Lower leg skin (tissue), 4 donors: Measurements from ENCODE around the gene ENOX1. TPM values are rescaled to one million over a fixed set of nuclear protein-coding genes. Genes with fewer than 3 reads are reported as not detected.

Source experiments
- DNase-seq, 2 donors: peaks; one replicate each; pipeline ENCODE4 v3.0.0-alpha.2; 2019; ENCODE audit warnings: low spot score in 2 of 2
- H3K4me3 ChIP-seq: fragments of 200-600 bp; sonication (generic); 2 replicates; pipeline ENCODE4 v1.5.1; 2017; ENCODE audit warnings: mild to moderate bottlenecking, low read depth; ENCODE audit not compliant: poor library complexity, severe bottlenecking
- CTCF ChIP-seq, 3 donors: fragments of 450-650 bp; IDR thresholded peaks; one replicate each; pipeline ENCODE4 v1.5.1; 2016; ENCODE audit warnings: antibody characterized with exemption in 3 of 3, mild to moderate bottlenecking in 3 of 3, moderate library complexity in 2 of 3
- POLR2A ChIP-seq, 2 donors: fragments of 450-650 bp; IDR thresholded peaks; one replicate each; pipeline ENCODE4 v1.6.1; 2016 to 2017; ENCODE audit warnings: antibody characterized with exemption in 2 of 2, mild to moderate bottlenecking in 1 of 2, moderate library complexity in 1 of 2
- WGBS, 2 donors: methylation state at CpG; one replicate each; pipeline ENCODE4 v1.1.5; 2018; 5-methylcytosine and 5-hydroxymethylcytosine counted together
- intact Hi-C: fragments of 100-400 bp; cut with DNase I; formaldehyde crosslinking; loops from one replicate; pipeline ENCODE4 v1.15.0; 2023; ENCODE audit warnings: low total_unique reads
- total RNA-seq, 4 donors: library from RNA; depleted of rRNA; stranded (reverse); fragments of >200 nt; gene quantifications; one replicate each; pipeline ENCODE4 v1.1.0, GENCODE V29; 2016

Gene ENOX1
- total RNA-seq, 4 donors from 2014 or later, result 0.11 to 0.52 (median 0.30) TPM

- TF ChIP-seq POLR2A (IDR thresholded peaks at IDR 0.05) (no peak), CTCF (IDR thresholded peaks at IDR 0.05) (no peak)
- DNase-seq, result no peak
- intact Hi-C loops, result no loop called here
- H3K4me3 ChIP-seq, result no peak overlapping the region
- 66 to 75% methylated on average over 3 of the region's 3 CpGs for WGBS, 2 donors
Observed at GRCh38 chr13:43546816-43547215, 240.0 kb downstream of the ENOX1 start.

GRCh38 chr13:43546251-43546650 is 240.5 kb downstream of the ENOX1 start:
- H3K4me3 ChIP-seq, result no peak overlapping the region
- intact Hi-C loops, result no loop called here
- DNase-seq, result peak in 1 of 2 donors; percentile 17
- TF ChIP-seq POLR2A (IDR thresholded peaks at IDR 0.05) (no peak), CTCF (IDR thresholded peaks at IDR 0.05) (no peak)
- WGBS, 2 donors, result 65 to 69% methylated on average over 3 of the region's 3 CpGs

DNA sequence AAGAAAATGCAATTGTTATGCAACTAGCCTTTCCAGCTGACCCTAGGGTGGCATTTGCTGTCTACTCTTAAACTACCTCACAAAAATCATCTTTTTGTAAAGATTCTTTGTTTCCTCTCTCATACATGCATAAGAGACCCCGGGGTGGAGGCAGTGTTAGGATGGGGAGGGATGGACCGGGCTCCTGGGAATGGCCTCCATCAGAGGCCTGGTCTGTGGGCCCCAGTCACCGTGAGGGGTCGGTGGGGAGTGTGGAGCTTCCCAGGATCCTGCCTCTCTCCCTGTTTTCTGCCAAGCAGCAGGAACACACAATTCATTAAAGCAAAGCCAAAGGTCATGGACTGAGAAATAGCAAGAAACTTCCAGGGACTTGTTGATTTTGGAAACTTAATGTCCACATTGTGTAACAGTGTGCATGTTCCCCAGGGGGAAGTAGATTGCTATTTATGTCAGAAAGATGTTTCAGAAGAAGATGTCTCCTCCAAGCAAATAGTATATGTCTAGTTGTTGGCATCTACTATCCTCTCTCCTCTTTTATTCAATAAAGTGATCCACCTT is 241.4 kb downstream of the ENOX1 start:
- H3K4me3 ChIP-seq, result no peak overlapping the region
- no peak for DNase-seq
- 76 to 83% methylated on average over 4 of the region's 4 CpGs for WGBS, 2 donors
- intact Hi-C loops, result no loop called here
- TF ChIP-seq CTCF (IDR thresholded peaks at IDR 0.05) (no peak), POLR2A (IDR thresholded peaks at IDR 0.05) (no peak)

GRCh38 chr13:43544631-43545030 is 242.1 kb downstream of the ENOX1 start:
- no peak overlapping the region for H3K4me3 ChIP-seq
- no peak for TF ChIP-seq CTCF (IDR thresholded peaks at IDR 0.05)
- TF ChIP-seq POLR2A (IDR thresholded peaks at IDR 0.05), result no peak
- intact Hi-C loops, result no loop called here
- WGBS, 2 donors, result 57 to 69% methylated on average over 5 of the region's 5 CpGs
- no peak for DNase-seq

DNA sequence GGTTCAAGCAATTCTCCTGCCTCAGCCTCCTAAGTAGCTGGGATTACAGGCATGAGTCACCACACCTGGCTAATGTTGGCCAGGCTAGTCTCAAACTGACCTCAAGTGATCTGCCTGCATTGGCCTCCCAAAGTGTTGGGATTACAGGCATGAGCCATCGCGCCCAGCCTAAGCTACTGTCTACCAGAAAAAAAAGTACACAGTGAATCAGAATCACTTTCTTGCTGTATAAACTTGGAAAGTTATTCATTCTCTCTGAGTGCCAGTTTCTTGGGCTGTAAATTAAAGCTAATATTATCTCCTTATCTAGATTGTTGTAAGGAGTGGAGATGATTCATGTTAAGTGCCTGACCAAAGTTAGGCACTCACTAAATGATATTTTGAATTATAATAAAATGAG is 242.8 kb downstream of the ENOX1 start:
- no peak for TF ChIP-seq CTCF (IDR thresholded peaks at IDR 0.05)
- no peak for TF ChIP-seq POLR2A (IDR thresholded peaks at IDR 0.05)
- intact Hi-C loops, result no loop called here
- no peak for DNase-seq
- 26 to 64% methylated on average over 2 of the region's 2 CpGs for WGBS, 2 donors
- H3K4me3 ChIP-seq, result no peak overlapping the region

- WGBS, 2 donors, result 90 to 94% methylated on average over 2 of the region's 2 CpGs
- no peak for DNase-seq
- no peak overlapping the region for H3K4me3 ChIP-seq
- TF ChIP-seq POLR2A (IDR thresholded peaks at IDR 0.05) (no peak), CTCF (IDR thresholded peaks at IDR 0.05) (no peak)
- intact Hi-C loops, result no loop called here
Observed at GRCh38 chr13:43543331-43543730, 243.4 kb downstream of the ENOX1 start.
